H1 (cell line): ENCODE data around the gene FMN2. TPM values are rescaled to one million over a fixed set of nuclear protein-coding genes. Genes with fewer than 3 reads are reported as not detected.

ENCODE experiments used
- polyA plus RNA-seq, 7 experiments: library from polyadenylated mRNA; depleted of rRNA in 3 of 7; stranded (reverse) in 5 of 7; unstranded in 2 of 7; fragments of >200 nt in 5 of 7; fragments of 200-250 nt in 2 of 7; gene quantifications; 1 replicate in 5 of 7; 2 replicates in 1 of 7; 4 replicates in 1 of 7; pipeline versions ENCODE4 v1.2.1 to v1.2.3, GENCODE V29; 2011 to 2013; ENCODE audit warnings: missing spikeins in 2 of 7, mixed read lengths in 2 of 7
- total RNA-seq: library from RNA; stranded (reverse); fragmentation: NEBNext Ultra II Directional; extraction: Animal tissue kit (Norgen Biotek cat#: 25700); gene quantifications from 2 replicates; pipeline ENCODE4 v1.2.1, GENCODE V29; 2021
- TF ChIP-seq, protein P1 (sequence below): fragments of 300-600 bp; sonication (generic); IDR thresholded peaks from 2 replicates; pipeline ENCODE4 v1.7.1; 2012; ENCODE audit warnings: low read length, moderate library complexity, mild to moderate bottlenecking, inconsistent platforms; ENCODE audit not compliant: insufficient replicate concordance

Gene FMN2
- total and polyA plus RNA-seq, 2 of the 8 experiments (the other 6 are each of a cell fraction or from before 2014, with no cell fraction given), result 0.83 to 2.0 TPM

DNA sequence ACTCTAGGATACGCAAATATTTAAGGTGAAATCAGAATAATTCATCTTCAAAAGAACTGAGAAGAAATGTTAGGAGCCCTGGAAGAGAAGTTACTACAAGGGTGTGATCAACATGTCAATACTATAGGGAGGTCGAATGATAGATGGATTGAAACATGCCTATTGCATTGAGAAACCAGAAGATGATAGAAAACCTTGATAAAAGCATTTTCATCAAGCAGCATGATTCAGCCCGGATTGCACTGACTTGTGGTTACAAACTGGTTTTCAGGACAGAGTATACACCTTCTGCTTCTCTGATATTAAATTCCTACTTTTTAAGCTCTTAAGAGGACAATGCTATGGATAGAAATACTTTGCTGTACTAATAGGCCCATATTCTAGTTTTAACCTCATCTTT is 164.2 kb downstream of the FMN2 start (continued):
- TF ChIP-seq, protein P1, sequence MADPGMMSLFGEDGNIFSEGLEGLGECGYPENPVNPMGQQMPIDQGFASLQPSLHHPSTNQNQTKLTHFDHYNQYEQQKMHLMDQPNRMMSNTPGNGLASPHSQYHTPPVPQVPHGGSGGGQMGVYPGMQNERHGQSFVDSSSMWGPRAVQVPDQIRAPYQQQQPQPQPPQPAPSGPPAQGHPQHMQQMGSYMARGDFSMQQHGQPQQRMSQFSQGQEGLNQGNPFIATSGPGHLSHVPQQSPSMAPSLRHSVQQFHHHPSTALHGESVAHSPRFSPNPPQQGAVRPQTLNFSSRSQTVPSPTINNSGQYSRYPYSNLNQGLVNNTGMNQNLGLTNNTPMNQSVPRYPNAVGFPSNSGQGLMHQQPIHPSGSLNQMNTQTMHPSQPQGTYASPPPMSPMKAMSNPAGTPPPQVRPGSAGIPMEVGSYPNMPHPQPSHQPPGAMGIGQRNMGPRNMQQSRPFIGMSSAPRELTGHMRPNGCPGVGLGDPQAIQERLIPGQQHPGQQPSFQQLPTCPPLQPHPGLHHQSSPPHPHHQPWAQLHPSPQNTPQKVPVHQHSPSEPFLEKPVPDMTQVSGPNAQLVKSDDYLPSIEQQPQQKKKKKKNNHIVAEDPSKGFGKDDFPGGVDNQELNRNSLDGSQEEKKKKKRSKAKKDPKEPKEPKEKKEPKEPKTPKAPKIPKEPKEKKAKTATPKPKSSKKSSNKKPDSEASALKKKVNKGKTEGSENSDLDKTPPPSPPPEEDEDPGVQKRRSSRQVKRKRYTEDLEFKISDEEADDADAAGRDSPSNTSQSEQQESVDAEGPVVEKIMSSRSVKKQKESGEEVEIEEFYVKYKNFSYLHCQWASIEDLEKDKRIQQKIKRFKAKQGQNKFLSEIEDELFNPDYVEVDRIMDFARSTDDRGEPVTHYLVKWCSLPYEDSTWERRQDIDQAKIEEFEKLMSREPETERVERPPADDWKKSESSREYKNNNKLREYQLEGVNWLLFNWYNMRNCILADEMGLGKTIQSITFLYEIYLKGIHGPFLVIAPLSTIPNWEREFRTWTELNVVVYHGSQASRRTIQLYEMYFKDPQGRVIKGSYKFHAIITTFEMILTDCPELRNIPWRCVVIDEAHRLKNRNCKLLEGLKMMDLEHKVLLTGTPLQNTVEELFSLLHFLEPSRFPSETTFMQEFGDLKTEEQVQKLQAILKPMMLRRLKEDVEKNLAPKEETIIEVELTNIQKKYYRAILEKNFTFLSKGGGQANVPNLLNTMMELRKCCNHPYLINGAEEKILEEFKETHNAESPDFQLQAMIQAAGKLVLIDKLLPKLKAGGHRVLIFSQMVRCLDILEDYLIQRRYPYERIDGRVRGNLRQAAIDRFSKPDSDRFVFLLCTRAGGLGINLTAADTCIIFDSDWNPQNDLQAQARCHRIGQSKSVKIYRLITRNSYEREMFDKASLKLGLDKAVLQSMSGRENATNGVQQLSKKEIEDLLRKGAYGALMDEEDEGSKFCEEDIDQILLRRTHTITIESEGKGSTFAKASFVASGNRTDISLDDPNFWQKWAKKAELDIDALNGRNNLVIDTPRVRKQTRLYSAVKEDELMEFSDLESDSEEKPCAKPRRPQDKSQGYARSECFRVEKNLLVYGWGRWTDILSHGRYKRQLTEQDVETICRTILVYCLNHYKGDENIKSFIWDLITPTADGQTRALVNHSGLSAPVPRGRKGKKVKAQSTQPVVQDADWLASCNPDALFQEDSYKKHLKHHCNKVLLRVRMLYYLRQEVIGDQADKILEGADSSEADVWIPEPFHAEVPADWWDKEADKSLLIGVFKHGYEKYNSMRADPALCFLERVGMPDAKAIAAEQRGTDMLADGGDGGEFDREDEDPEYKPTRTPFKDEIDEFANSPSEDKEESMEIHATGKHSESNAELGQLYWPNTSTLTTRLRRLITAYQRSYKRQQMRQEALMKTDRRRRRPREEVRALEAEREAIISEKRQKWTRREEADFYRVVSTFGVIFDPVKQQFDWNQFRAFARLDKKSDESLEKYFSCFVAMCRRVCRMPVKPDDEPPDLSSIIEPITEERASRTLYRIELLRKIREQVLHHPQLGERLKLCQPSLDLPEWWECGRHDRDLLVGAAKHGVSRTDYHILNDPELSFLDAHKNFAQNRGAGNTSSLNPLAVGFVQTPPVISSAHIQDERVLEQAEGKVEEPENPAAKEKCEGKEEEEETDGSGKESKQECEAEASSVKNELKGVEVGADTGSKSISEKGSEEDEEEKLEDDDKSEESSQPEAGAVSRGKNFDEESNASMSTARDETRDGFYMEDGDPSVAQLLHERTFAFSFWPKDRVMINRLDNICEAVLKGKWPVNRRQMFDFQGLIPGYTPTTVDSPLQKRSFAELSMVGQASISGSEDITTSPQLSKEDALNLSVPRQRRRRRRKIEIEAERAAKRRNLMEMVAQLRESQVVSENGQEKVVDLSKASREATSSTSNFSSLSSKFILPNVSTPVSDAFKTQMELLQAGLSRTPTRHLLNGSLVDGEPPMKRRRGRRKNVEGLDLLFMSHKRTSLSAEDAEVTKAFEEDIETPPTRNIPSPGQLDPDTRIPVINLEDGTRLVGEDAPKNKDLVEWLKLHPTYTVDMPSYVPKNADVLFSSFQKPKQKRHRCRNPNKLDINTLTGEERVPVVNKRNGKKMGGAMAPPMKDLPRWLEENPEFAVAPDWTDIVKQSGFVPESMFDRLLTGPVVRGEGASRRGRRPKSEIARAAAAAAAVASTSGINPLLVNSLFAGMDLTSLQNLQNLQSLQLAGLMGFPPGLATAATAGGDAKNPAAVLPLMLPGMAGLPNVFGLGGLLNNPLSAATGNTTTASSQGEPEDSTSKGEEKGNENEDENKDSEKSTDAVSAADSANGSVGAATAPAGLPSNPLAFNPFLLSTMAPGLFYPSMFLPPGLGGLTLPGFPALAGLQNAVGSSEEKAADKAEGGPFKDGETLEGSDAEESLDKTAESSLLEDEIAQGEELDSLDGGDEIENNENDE, result no peak
